A549 (cell line): ENCODE data around the gene KANTR. TPM values are rescaled to one million over a fixed set of nuclear protein-coding genes. Genes with fewer than 3 reads are reported as not detected.
A peak's percentile ranks its signal among the peaks of the same experiment; 100 is the strongest.

Source experiments
- ATAC-seq, 2 experiments: fragments of 200-7000 bp in 1 of 2; fragments of >200 bp in 1 of 2; cut with Nextera tagmentation in 1 of 2; cut with Tn5 transposase in 1 of 2; 3 replicates each; pipeline versions ENCODE4 v1.8.0 to v1.9.1; 2018 to 2020; ENCODE audit warnings: mild to moderate bottlenecking in 1 of 2, moderate library complexity in 1 of 2
- CTCF ChIA-PET: fragments of 300-600 bp; sonication (Branson Sonifier 250); formaldehyde crosslinking; extraction: SDS; loops from one replicate; lab custom pipeline; 2021; ENCODE audit warnings: antibody characterized with exemption, inconsistent platforms; lab: Yijun Ruan, JAX
- POLR2A ChIA-PET: fragments of 350-600 bp; formaldehyde crosslinking; extraction: SDS; loops from one replicate; lab custom pipeline; 2021; ENCODE audit warnings: antibody characterized with exemption, inconsistent platforms; lab: Yijun Ruan, JAX
- DNase-seq, 2 experiments: peaks; one replicate each; pipeline versions ENCODE4 v3.0.0 to v3.0.0-alpha.2; 2011 to 2016; ENCODE audit warnings: low read depth in 1 of 2, low spot score in 1 of 2
- FAIRE-seq: peaks from 2 replicates; lab custom pipeline; 2011; peaks lifted over from hg19 to GRCh38; lab: Jason Lieb, UNC
- H3K27ac ChIP-seq, 2 experiments: fragments of >200 bp; sonication (Bioruptor Twin); formaldehyde crosslinking; 3 replicates each; pipeline ENCODE4 v1.5.1; 2016 to 2017
- H3K4me1 ChIP-seq: fragments of >200 bp; sonication (Bioruptor Twin); formaldehyde crosslinking; 3 replicates; pipeline ENCODE4 v1.6.1; 2016
- H3K4me2 ChIP-seq: fragments of >200 bp; sonication (Bioruptor Twin); formaldehyde crosslinking; 3 replicates; pipeline ENCODE4 v1.6.1; 2016
- H3K4me3 ChIP-seq: fragments of >200 bp; sonication (Bioruptor Twin); formaldehyde crosslinking; 3 replicates; pipeline ENCODE4 v1.5.1; 2016
- H3K9me3 ChIP-seq: fragments of >200 bp; sonication (Bioruptor Twin); formaldehyde crosslinking; 3 replicates; pipeline ENCODE4 v1.6.1; 2016
- BCL3 ChIP-seq: fragments of >200 bp; sonication (Bioruptor Twin); formaldehyde crosslinking; IDR thresholded peaks from 3 replicates; pipeline ENCODE4 v1.6.1; 2016
- BHLHE40 ChIP-seq: IDR thresholded peaks from 2 replicates; pipeline ENCODE4 v1.6.1; 2012; ENCODE audit warnings: low read depth, low read length, inconsistent platforms
- CTCF ChIP-seq: fragments of >200 bp; sonication (Bioruptor Twin); formaldehyde crosslinking; IDR thresholded peaks from 3 replicates; pipeline ENCODE4 v1.5.1; 2016
- E2F6 ChIP-seq: IDR thresholded peaks from 2 replicates; pipeline ENCODE4 v1.6.1; 2012; ENCODE audit warnings: low read depth, borderline replicate concordance
- EHF ChIP-seq: fragments of 250-450 bp; sonication (Bioruptor Pico); IDR thresholded peaks from 2 replicates; pipeline ENCODE4 v1.5.0; 2020; ENCODE audit warnings: mild to moderate bottlenecking
- EHMT2 ChIP-seq: fragments of 200-600 bp; sonication (generic); IDR thresholded peaks from 2 replicates; pipeline ENCODE4 v1.6.1; 2016; ENCODE audit warnings: antibody characterized with exemption, low read depth, mild to moderate bottlenecking, moderate library complexity
- ELK1 ChIP-seq: fragments of 150-350 bp; IDR thresholded peaks from 2 replicates; pipeline ENCODE4 v1.6.1; 2014; ENCODE audit warnings: low read depth, mild to moderate bottlenecking, low read length
- EP300 ChIP-seq, 2 experiments: fragments of >200 bp; sonication (Bioruptor Twin); formaldehyde crosslinking; IDR thresholded peaks; 2 replicates in 1 of 2; 3 replicates in 1 of 2; pipeline ENCODE4 v1.6.1; 2016 to 2017
- FOXS1 ChIP-seq: fragments of 250-450 bp; sonication (Bioruptor Pico); IDR thresholded peaks from 2 replicates; pipeline ENCODE4 v1.5.0; 2020; ENCODE audit warnings: mild to moderate bottlenecking, moderate library complexity
- GATA3 ChIP-seq: IDR thresholded peaks from 2 replicates; pipeline ENCODE4 v1.6.1; 2012; ENCODE audit warnings: borderline replicate concordance
- HDAC2 ChIP-seq: fragments of 200-600 bp; sonication (generic); IDR thresholded peaks from 2 replicates; pipeline ENCODE4 v1.6.1; 2016
- HOXA7 ChIP-seq: fragments of 250-450 bp; sonication (Bioruptor Pico); IDR thresholded peaks from 2 replicates; pipeline ENCODE4 v1.5.0; 2020; ENCODE audit warnings: mild to moderate bottlenecking, moderate library complexity
- HOXB5 ChIP-seq: fragments of 250-450 bp; sonication (Bioruptor Pico); IDR thresholded peaks from 2 replicates; pipeline ENCODE4 v1.5.0; 2020; ENCODE audit warnings: mild to moderate bottlenecking, moderate library complexity
- JUN ChIP-seq, 2 experiments: fragments of >200 bp; sonication (Bioruptor Twin); formaldehyde crosslinking; IDR thresholded peaks; 2 replicates in 1 of 2; 3 replicates in 1 of 2; pipeline ENCODE4 v1.6.1; 2016 to 2017
- JUNB ChIP-seq: fragments of >200 bp; sonication (Bioruptor Twin); formaldehyde crosslinking; IDR thresholded peaks from 2 replicates; pipeline ENCODE4 v1.6.1; 2016
- KDM5A ChIP-seq: fragments of 200-600 bp; sonication (generic); IDR thresholded peaks from 2 replicates; pipeline ENCODE4 v1.6.1; 2016; ENCODE audit warnings: antibody characterized with exemption, mild to moderate bottlenecking
- MAFK ChIP-seq: fragments of 450-650 bp; IDR thresholded peaks from 2 replicates; pipeline ENCODE4 v1.6.1; 2014; ENCODE audit not compliant: partially characterized antibody
- MYC ChIP-seq: IDR thresholded peaks from 2 replicates; pipeline ENCODE4 v1.6.1; 2012; ENCODE audit warnings: mild to moderate bottlenecking, inconsistent platforms, low read length, improper control_type of control experiment, borderline replicate concordance
- NR3C1 ChIP-seq: fragments of >200 bp; sonication (Bioruptor Twin); formaldehyde crosslinking; IDR thresholded peaks from 3 replicates; pipeline ENCODE4 v1.6.1; 2017
- PBX3 ChIP-seq: IDR thresholded peaks from 2 replicates; pipeline ENCODE4 v1.6.1; 2012
- PHF8 ChIP-seq: fragments of 200-600 bp; sonication (generic); IDR thresholded peaks from 2 replicates; pipeline ENCODE4 v1.6.1; 2016; ENCODE audit warnings: low read depth, mild to moderate bottlenecking, antibody characterized with exemption, moderate library complexity, borderline replicate concordance
- POLR2A ChIP-seq: IDR thresholded peaks from 2 replicates; pipeline ENCODE4 v1.6.1; 2012; ENCODE audit warnings: mild to moderate bottlenecking, low read length
- RARB ChIP-seq: fragments of 250-450 bp; sonication (Bioruptor Pico); IDR thresholded peaks from 2 replicates; pipeline ENCODE4 v1.8.0; 2021; ENCODE audit warnings: mild to moderate bottlenecking, moderate library complexity
- RFX5 ChIP-seq: fragments of 450-650 bp; IDR thresholded peaks from 2 replicates; pipeline ENCODE4 v1.7.1; 2014; ENCODE audit warnings: antibody characterized with exemption, mild to moderate bottlenecking, moderate library complexity
- SREBF2 ChIP-seq: fragments of 450-650 bp; IDR thresholded peaks from 2 replicates; pipeline ENCODE4 v1.6.1; 2014; ENCODE audit warnings: mild to moderate bottlenecking, moderate library complexity
- USF2 ChIP-seq: fragments of 450-650 bp; IDR thresholded peaks from 2 replicates; pipeline ENCODE4 v1.6.1; 2014; ENCODE audit warnings: antibody characterized with exemption
- ZNF302 ChIP-seq: fragments of 250-450 bp; sonication (Bioruptor Pico); IDR thresholded peaks from 2 replicates; pipeline ENCODE4 v1.9.0; 2021; ENCODE audit warnings: inconsistent platforms, mild to moderate bottlenecking, moderate library complexity
- ZSCAN20 ChIP-seq: fragments of 250-450 bp; sonication (Bioruptor Pico); IDR thresholded peaks from 2 replicates; pipeline ENCODE4 v1.8.0; 2022; ENCODE audit warnings: mild to moderate bottlenecking, moderate library complexity
- WGBS: methylation state at CpG from one replicate; pipeline ENCODE4 v1.1.6; 2017; ENCODE audit errors: missing lambda C conversion rate; 5-methylcytosine and 5-hydroxymethylcytosine counted together
- polyA plus RNA-seq, 4 experiments: library from polyadenylated mRNA; depleted of rRNA in 3 of 4; stranded (reverse); fragments of >200 nt; fragmentation: RNase III in 1 of 4; extraction: RNeasy Plus Mini Kit Qiagen cat#74134 plus additional on column Dnase treatment in 1 of 4; gene quantifications; 2 replicates in 3 of 4; 3 replicates in 1 of 4; pipeline ENCODE4 v1.2.3, GENCODE V29; 2011 to 2017

KANTR gene
- polyA plus RNA-seq, 2 of the 4 experiments (the other 2 are of a cell fraction) = 3.3 to 5.7 TPM

GRCh38 chrX:53065104-53065503, 28.8 kb upstream of the KANTR start:
- TF ChIP-seq GATA3 = no peak
- TF ChIP-seq MYC = no peak
- no peak for TF ChIP-seq JUN (IDR thresholded peaks at IDR 0.05)
- no peak for TF ChIP-seq POLR2A
- TF ChIP-seq FOXS1 (CRISPR knock-in tag) = no peak
- no peak for TF ChIP-seq PBX3
- TF ChIP-seq MAFK = no peak
- no peak for TF ChIP-seq RARB (CRISPR knock-in tag)
- no peak for TF ChIP-seq KDM5A
- TF ChIP-seq ZNF302 (CRISPR knock-in tag) = no peak
- TF ChIP-seq EHF = no peak
- TF ChIP-seq E2F6 = no peak
- TF ChIP-seq BHLHE40 = no peak
- Histone ChIP-seq H3K4me1 (no peaks in the 10 kb centered on the region), H3K27ac (no peak overlapping the region), H3K4me3 (no peak overlapping the region), H3K4me2 (no peak overlapping the region), H3K9me3 (no peaks in the 10 kb centered on the region)
- ATAC-seq = no peak
- DNase-seq = no peak
- ChIA-PET CTCF (interaction anchor here (1.0 kb wide), 1 partner anchor 70 kb away, joined by 3 read pairs; no protein-coding TSS in a partner anchor), POLR2A (no interaction called here)
- no peak for FAIRE-seq
- 8% methylated on average over 1 of the region's 1 CpG for whole genome bisulfite sequencing

GRCh38 chrX:53071064-53071463, 22.9 kb upstream of the KANTR start:
- TF ChIP-seq RFX5 (no peak), USF2 (no peak), NR3C1 (no peak), JUN (IDR thresholded peaks at IDR 0.05) (no peak), PBX3 (no peak), JUNB (no peak), EHF (no peak), BCL3 (no peak), EP300 (IDR thresholded peaks at IDR 0.05) (no peak), HOXA7 (CRISPR knock-in tag) (no peak), PHF8 (no peak), SREBF2 (no peak), HDAC2 (no peak), CTCF (no peak), EHMT2 (no peak), ZSCAN20 (CRISPR knock-in tag) (no peak), HOXB5 (CRISPR knock-in tag) (no peak), ELK1 (no peak)
- no peak for DNase-seq
- ChIA-PET POLR2A (interaction anchor here (2.9 kb wide), 1 partner anchor 11 kb away, joined by 30 read pairs; the partner anchor contains the start of gene TSPYL2), CTCF (interaction anchor here (1.0 to 4.2 kb wide), 6 partner anchors 11 to 150 kb away, joined by 3 to 28 read pairs (median 5); partner anchors contain the start of gene TSPYL2)
- no peak for ATAC-seq
- peak overlapping the region; percentile 77 for H3K4me2 ChIP-seq
- peaks cover 15% of the 10 kb centered on the region; the same call in 2 of the 3 replicates for H3K4me1 ChIP-seq
- H3K9me3 ChIP-seq = no peaks in the 10 kb centered on the region
- no peak overlapping the region for H3K4me3 ChIP-seq
- WGBS = 7% methylated on average over 10 of the region's 10 CpGs
- no peak for FAIRE-seq
- peak overlapping the region in 1 of 2 experiments; percentile 65; a peak in 1 of 6 replicates for H3K27ac ChIP-seq
